Measurements from ENCODE around the gene SWAP70. TPM values are rescaled to one million over a fixed set of nuclear protein-coding genes. Genes with fewer than 3 reads are reported as not detected.
A peak's percentile ranks its signal among the peaks of the same experiment; 100 is the strongest.

The SWAP70 gene
- total RNA-seq, 1 donor from 2014 or later, result 33.7 TPM

- Histone ChIP-seq H3K9ac (ENCODE audit: low read length) (no peak overlapping the region), H3K36me3 (ENCODE audit: insufficient read depth, low read length) (no peaks in the 10 kb centered on the region), H2AFZ (ENCODE audit: low read depth, low read length) (no peak overlapping the region), H3K9me3 (ENCODE audit: insufficient read depth, low read depth, low read length) (no peaks in the 10 kb centered on the region), H4K20me1 (ENCODE audit: insufficient read depth, low read length) (no peaks in the 10 kb centered on the region), H3K4me2 (ENCODE audit: low read length) (no peak overlapping the region), H3K4me1 (ENCODE audit: insufficient read depth, low read length) (no peaks in the 10 kb centered on the region), H3K4me3 (ENCODE audit: insufficient read depth, low read depth, low read length) (no peak overlapping the region), H3K27me3 (ENCODE audit: insufficient read depth, low read length) (no peaks in the 10 kb centered on the region), H3K27ac (ENCODE audit: low read depth, low read length) (no peak overlapping the region), H3K79me2 (ENCODE audit: insufficient read depth, low read length) (no peaks in the 10 kb centered on the region)
- Mint-ChIP-seq H3K27me3 (ENCODE audit: low read depth, unreplicated experiment) (peaks cover 11% of the 10 kb centered on the region), H3K4me3 (ENCODE audit: unreplicated experiment) (no peak overlapping the region), H3K36me3 (ENCODE audit: low read depth, unreplicated experiment) (peaks cover 2% of the 10 kb centered on the region), H3K27ac (ENCODE audit: unreplicated experiment) (no peak overlapping the region), H3K4me1 (ENCODE audit: low read depth, unreplicated experiment) (peaks cover 4% of the 10 kb centered on the region), H3K9me3 (ENCODE audit: unreplicated experiment) (peaks cover 8% of the 10 kb centered on the region)
- no peak for FAIRE-seq
- no peak for DNase-seq (ENCODE audit: low read depth)
- no peak for TF ChIP-seq EZH2 (IDR thresholded peaks at IDR 0.05; ENCODE audit: insufficient read depth, low read length)
- TF ChIP-seq CTCF (IDR thresholded peaks at IDR 0.05; ENCODE audit: insufficient read depth, low read depth, low read length), result no peak
Measured at GRCh38 chr11:9646324-9646723, 17.6 kb upstream of the SWAP70 start.

- DNase-seq (ENCODE audit: low read depth), result no peak
- no peak overlapping the region for H3K27ac Mint-ChIP-seq (ENCODE audit: unreplicated experiment)
- no peak overlapping the region for H3K4me3 Mint-ChIP-seq (ENCODE audit: unreplicated experiment)
- Histone ChIP-seq H3K9ac (ENCODE audit: low read length) (no peak overlapping the region), H2AFZ (ENCODE audit: low read depth, low read length) (no peak overlapping the region), H3K9me3 (ENCODE audit: insufficient read depth, low read depth, low read length) (no peaks in the 10 kb centered on the region), H3K27ac (ENCODE audit: low read depth, low read length) (no peak overlapping the region), H3K36me3 (ENCODE audit: insufficient read depth, low read length) (no peaks in the 10 kb centered on the region), H4K20me1 (ENCODE audit: insufficient read depth, low read length) (no peaks in the 10 kb centered on the region), H3K79me2 (ENCODE audit: insufficient read depth, low read length) (no peaks in the 10 kb centered on the region), H3K4me3 (ENCODE audit: insufficient read depth, low read depth, low read length) (no peak overlapping the region), H3K27me3 (ENCODE audit: insufficient read depth, low read length) (no peaks in the 10 kb centered on the region), H3K4me1 (ENCODE audit: insufficient read depth, low read length) (no peaks in the 10 kb centered on the region), H3K4me2 (ENCODE audit: low read length) (no peak overlapping the region)
- FAIRE-seq, result no peak
- TF ChIP-seq CTCF (IDR thresholded peaks at IDR 0.05; ENCODE audit: insufficient read depth, low read depth, low read length) (no peak), EZH2 (IDR thresholded peaks at IDR 0.05; ENCODE audit: insufficient read depth, low read length) (no peak)
- H3K36me3 Mint-ChIP-seq (ENCODE audit: low read depth, unreplicated experiment), result peaks cover 2% of the 10 kb centered on the region
- H3K27me3 Mint-ChIP-seq (ENCODE audit: low read depth, unreplicated experiment), result peaks cover 2% of the 10 kb centered on the region
- H3K9me3 Mint-ChIP-seq (ENCODE audit: unreplicated experiment), result peaks cover 8% of the 10 kb centered on the region
- H3K4me1 Mint-ChIP-seq (ENCODE audit: low read depth, unreplicated experiment), result no peaks in the 10 kb centered on the region
Measured at GRCh38 chr11:9651481-9651880, 12.4 kb upstream of the SWAP70 start.

- Mint-ChIP-seq H3K4me3 (ENCODE audit: unreplicated experiment) (no peak overlapping the region), H3K4me1 (ENCODE audit: low read depth, unreplicated experiment) (no peaks in the 10 kb centered on the region), H3K36me3 (ENCODE audit: low read depth, unreplicated experiment) (peaks cover 2% of the 10 kb centered on the region), H3K27ac (ENCODE audit: unreplicated experiment) (no peak overlapping the region), H3K9me3 (ENCODE audit: unreplicated experiment) (peaks cover 8% of the 10 kb centered on the region), H3K27me3 (ENCODE audit: low read depth, unreplicated experiment) (no peaks in the 10 kb centered on the region)
- H3K4me1 ChIP-seq (ENCODE audit: insufficient read depth, low read length), result no peaks in the 10 kb centered on the region
- H3K36me3 ChIP-seq (ENCODE audit: insufficient read depth, low read length), result no peaks in the 10 kb centered on the region
- H3K27ac ChIP-seq (ENCODE audit: low read depth, low read length), result no peak overlapping the region
- TF ChIP-seq EZH2 (IDR thresholded peaks at IDR 0.05; ENCODE audit: insufficient read depth, low read length) (no peak), CTCF (IDR thresholded peaks at IDR 0.05; ENCODE audit: insufficient read depth, low read depth, low read length) (no peak)
- H3K9ac ChIP-seq (ENCODE audit: low read length), result no peak overlapping the region
- no peaks in the 10 kb centered on the region for H3K9me3 ChIP-seq (ENCODE audit: insufficient read depth, low read depth, low read length)
- no peak for DNase-seq (ENCODE audit: low read depth)
- no peaks in the 10 kb centered on the region for H3K79me2 ChIP-seq (ENCODE audit: insufficient read depth, low read length)
- no peak overlapping the region for H3K4me3 ChIP-seq (ENCODE audit: insufficient read depth, low read depth, low read length)
- H3K4me2 ChIP-seq (ENCODE audit: low read length), result no peak overlapping the region
- peak overlapping the region; percentile 15 for H2AFZ ChIP-seq (ENCODE audit: low read depth, low read length)
- H4K20me1 ChIP-seq (ENCODE audit: insufficient read depth, low read length), result no peaks in the 10 kb centered on the region
- H3K27me3 ChIP-seq (ENCODE audit: insufficient read depth, low read length), result no peaks in the 10 kb centered on the region
- no peak for FAIRE-seq
Measured at GRCh38 chr11:9651899-9652748, 11.8 kb upstream of the SWAP70 start.

Measured in astrocyte (in vitro differentiated cells and primary cell).